Peyer's patch (tissue), 4 donors: ENCODE measurements around the gene GGT7.

Experiments used
- POLR2A ChIP-seq, 2 donors: fragments of 450-650 bp; IDR thresholded peaks; one replicate each; pipeline ENCODE4 v1.5.1; 2017; ENCODE audit warnings: antibody characterized with exemption in 2 of 2, mild to moderate bottlenecking in 2 of 2, moderate library complexity in 2 of 2
- TF ChIP-seq, protein P1 (sequence below), 6 experiments: fragments of 450-650 bp in 4 of 6; fragments of 200-600 bp in 2 of 6; sonication (generic) in 1 of 6; IDR thresholded peaks; one replicate each; pipeline ENCODE4 v1.5.1; 2017 to 2019; ENCODE audit warnings: antibody characterized with exemption in 6 of 6, mild to moderate bottlenecking in 3 of 6, moderate library complexity in 1 of 6

DNA sequence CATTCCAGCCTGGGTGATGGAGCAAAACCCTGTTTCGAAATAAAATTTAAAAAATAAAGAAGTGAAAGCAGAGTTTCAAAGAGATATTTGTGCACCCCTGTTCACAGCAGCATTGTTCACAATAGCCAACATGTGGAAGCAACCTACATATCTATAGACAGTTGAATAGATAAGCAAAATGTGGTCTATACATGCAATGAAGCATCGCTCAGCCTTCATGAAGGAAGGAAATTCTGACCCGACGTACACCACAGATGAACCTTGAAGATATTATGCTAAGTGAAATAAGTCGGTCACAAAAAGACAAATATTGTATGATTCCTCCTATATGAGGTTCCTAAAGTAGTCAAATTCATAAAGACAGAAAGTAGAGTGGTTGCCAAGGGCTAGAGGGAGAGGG is 40.7 kb downstream of the GGT7 start:
- TF ChIP-seq, protein P1, sequence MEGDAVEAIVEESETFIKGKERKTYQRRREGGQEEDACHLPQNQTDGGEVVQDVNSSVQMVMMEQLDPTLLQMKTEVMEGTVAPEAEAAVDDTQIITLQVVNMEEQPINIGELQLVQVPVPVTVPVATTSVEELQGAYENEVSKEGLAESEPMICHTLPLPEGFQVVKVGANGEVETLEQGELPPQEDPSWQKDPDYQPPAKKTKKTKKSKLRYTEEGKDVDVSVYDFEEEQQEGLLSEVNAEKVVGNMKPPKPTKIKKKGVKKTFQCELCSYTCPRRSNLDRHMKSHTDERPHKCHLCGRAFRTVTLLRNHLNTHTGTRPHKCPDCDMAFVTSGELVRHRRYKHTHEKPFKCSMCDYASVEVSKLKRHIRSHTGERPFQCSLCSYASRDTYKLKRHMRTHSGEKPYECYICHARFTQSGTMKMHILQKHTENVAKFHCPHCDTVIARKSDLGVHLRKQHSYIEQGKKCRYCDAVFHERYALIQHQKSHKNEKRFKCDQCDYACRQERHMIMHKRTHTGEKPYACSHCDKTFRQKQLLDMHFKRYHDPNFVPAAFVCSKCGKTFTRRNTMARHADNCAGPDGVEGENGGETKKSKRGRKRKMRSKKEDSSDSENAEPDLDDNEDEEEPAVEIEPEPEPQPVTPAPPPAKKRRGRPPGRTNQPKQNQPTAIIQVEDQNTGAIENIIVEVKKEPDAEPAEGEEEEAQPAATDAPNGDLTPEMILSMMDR (IDR thresholded peaks at IDR 0.05) = no peak
- no peak for TF ChIP-seq POLR2A (IDR thresholded peaks at IDR 0.05)
